A549 (cell line): ENCODE measurements around the gene KIAA0040.

Source experiments
- CHD2 ChIP-seq: fragments of 150-350 bp; IDR thresholded peaks from 2 replicates; pipeline ENCODE4 v1.6.1; 2014; ENCODE audit warnings: low read length; ENCODE audit not compliant: partially characterized antibody
- KDM1A ChIP-seq: fragments of 200-600 bp; sonication (generic); IDR thresholded peaks from 2 replicates; pipeline ENCODE4 v1.6.1; 2016; ENCODE audit warnings: low read depth, mild to moderate bottlenecking
- POLR2A ChIP-seq: IDR thresholded peaks from 2 replicates; pipeline ENCODE4 v1.6.1; 2012; ENCODE audit warnings: mild to moderate bottlenecking, low read length
- POLR2AphosphoS2 ChIP-seq: conservative IDR thresholded peaks from 2 replicates; pipeline ENCODE4 v1.6.1; 2012; ENCODE audit warnings: low read length, improper control_type of control experiment, inconsistent platforms
- RCOR1 ChIP-seq: fragments of 150-350 bp; IDR thresholded peaks from 2 replicates; pipeline ENCODE4 v1.6.1; 2014; ENCODE audit warnings: antibody characterized with exemption, low read length, low read depth
- SMC3 ChIP-seq: fragments of >200 bp; sonication (Bioruptor Twin); formaldehyde crosslinking; IDR thresholded peaks from 3 replicates; pipeline ENCODE4 v1.6.1; 2018; ENCODE audit warnings: inconsistent platforms
- ZNF302 ChIP-seq: fragments of 250-450 bp; sonication (Bioruptor Pico); IDR thresholded peaks from 2 replicates; pipeline ENCODE4 v1.9.0; 2021; ENCODE audit warnings: inconsistent platforms, mild to moderate bottlenecking, moderate library complexity
- TF ChIP-seq, protein P1 (sequence below): fragments of >200 bp; sonication (Bioruptor Twin); formaldehyde crosslinking; IDR thresholded peaks from 3 replicates; pipeline ENCODE4 v1.5.1; 2016
- TF ChIP-seq, protein P2 (sequence below): IDR thresholded peaks from 2 replicates; pipeline ENCODE4 v1.6.1; 2012

- TF ChIP-seq POLR2AphosphoS2 (no peak), ZNF302 (CRISPR knock-in tag) (no peak), RCOR1 (no peak), SMC3 (no peak), POLR2A (no peak), CHD2 (no peak), KDM1A (no peak)
- TF ChIP-seq, protein P1, sequence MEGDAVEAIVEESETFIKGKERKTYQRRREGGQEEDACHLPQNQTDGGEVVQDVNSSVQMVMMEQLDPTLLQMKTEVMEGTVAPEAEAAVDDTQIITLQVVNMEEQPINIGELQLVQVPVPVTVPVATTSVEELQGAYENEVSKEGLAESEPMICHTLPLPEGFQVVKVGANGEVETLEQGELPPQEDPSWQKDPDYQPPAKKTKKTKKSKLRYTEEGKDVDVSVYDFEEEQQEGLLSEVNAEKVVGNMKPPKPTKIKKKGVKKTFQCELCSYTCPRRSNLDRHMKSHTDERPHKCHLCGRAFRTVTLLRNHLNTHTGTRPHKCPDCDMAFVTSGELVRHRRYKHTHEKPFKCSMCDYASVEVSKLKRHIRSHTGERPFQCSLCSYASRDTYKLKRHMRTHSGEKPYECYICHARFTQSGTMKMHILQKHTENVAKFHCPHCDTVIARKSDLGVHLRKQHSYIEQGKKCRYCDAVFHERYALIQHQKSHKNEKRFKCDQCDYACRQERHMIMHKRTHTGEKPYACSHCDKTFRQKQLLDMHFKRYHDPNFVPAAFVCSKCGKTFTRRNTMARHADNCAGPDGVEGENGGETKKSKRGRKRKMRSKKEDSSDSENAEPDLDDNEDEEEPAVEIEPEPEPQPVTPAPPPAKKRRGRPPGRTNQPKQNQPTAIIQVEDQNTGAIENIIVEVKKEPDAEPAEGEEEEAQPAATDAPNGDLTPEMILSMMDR = no peak
- TF ChIP-seq, protein P2, sequence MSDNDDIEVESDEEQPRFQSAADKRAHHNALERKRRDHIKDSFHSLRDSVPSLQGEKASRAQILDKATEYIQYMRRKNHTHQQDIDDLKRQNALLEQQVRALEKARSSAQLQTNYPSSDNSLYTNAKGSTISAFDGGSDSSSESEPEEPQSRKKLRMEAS = no peak
Measured at GRCh38 chr1:175162955-175163354, 29.6 kb downstream of the KIAA0040 start.
